Endothelial cell of umbilical vein (primary cell): ENCODE measurements around the gene DPH1. TPM values are rescaled to one million over a fixed set of nuclear protein-coding genes. Genes with fewer than 3 reads are reported as not detected.

Experiments
- BruUV-seq: library from RNA; stranded (reverse); fragments of 400-500 nt; replicated peaks from 2 replicates; lab custom pipeline; 2021; lab: Mats Ljungman, UMichigan
- CTCF ChIA-PET: fragments of 300-600, 350-600 bp; sonication (Branson Sonifier 250); formaldehyde crosslinking; loops from one replicate; lab custom pipeline; 2021; ENCODE audit warnings: antibody characterized with exemption, inconsistent platforms; lab: Charles Lee
- POLR2A ChIA-PET: fragments of 300-600, 350-600 bp; sonication (Branson Sonifier 250); formaldehyde crosslinking; loops from one replicate; lab custom pipeline; 2021; ENCODE audit warnings: antibody characterized with exemption, inconsistent platforms; lab: Charles Lee
- DNase-seq: peaks from one replicate; pipeline ENCODE4 v3.0.0-alpha.2; 2011; ENCODE audit warnings: low read depth, low spot score
- FAIRE-seq: peaks from 2 replicates; lab custom pipeline; 2011; peaks lifted over from hg19 to GRCh38; lab: Jason Lieb, UNC
- H2AFZ ChIP-seq: 2 replicates; pipeline ENCODE4 v1.6.0; 2012; ENCODE audit warnings: low read depth, low read length, control low read depth, inconsistent platforms
- H3K27ac ChIP-seq: 2 replicates; pipeline ENCODE4 v1.5.1; 2011; ENCODE audit warnings: low read depth, mild to moderate bottlenecking, control low read depth, low read length, moderate library complexity; ENCODE audit not compliant: insufficient read depth
- H3K27me3 ChIP-seq, 2 experiments: 2 replicates each; pipeline versions ENCODE4 v1.6.0 to v1.6.1; 2011; ENCODE audit warnings: low read length in 2 of 2, mixed read lengths in 1 of 2; ENCODE audit not compliant: control insufficient read depth in 2 of 2, insufficient read depth in 2 of 2
- H3K36me3 ChIP-seq, 2 experiments: 2 replicates in 1 of 2; 3 replicates in 1 of 2; pipeline ENCODE4 v1.5.1; 2011; ENCODE audit warnings: low read length in 2 of 2, mild to moderate bottlenecking in 1 of 2, moderate library complexity in 1 of 2; ENCODE audit not compliant: control insufficient read depth in 2 of 2, insufficient read depth in 2 of 2; ENCODE audit errors: extremely low read depth in 1 of 2
- H3K4me1 ChIP-seq: 3 replicates; pipeline ENCODE4 v1.5.1; 2011; ENCODE audit warnings: mild to moderate bottlenecking, low read length; ENCODE audit not compliant: control insufficient read depth, insufficient read depth; ENCODE audit errors: extremely low read depth
- H3K4me2 ChIP-seq: 2 replicates; pipeline ENCODE4 v1.6.1; 2011; ENCODE audit warnings: low read length, control low read depth, mixed read lengths; ENCODE audit not compliant: insufficient read depth
- H3K4me3 ChIP-seq, 3 experiments: fragments of 200-600 bp in 1 of 3; sonication (generic), shearing (Covaris generic) in 1 of 3; replicated peaks in 1 of 3; 2 replicates each; pipeline ENCODE4 v1.5.1; 2011 to 2016; ENCODE audit warnings: control low read depth in 3 of 3, low read length in 3 of 3, mild to moderate bottlenecking in 2 of 3, inconsistent platforms in 1 of 3, low read depth in 1 of 3, moderate library complexity in 1 of 3; ENCODE audit not compliant: insufficient read depth in 1 of 3
- H3K79me2 ChIP-seq: 2 replicates; pipeline ENCODE4 v1.6.0; 2012; ENCODE audit warnings: low read length, inconsistent platforms; ENCODE audit not compliant: control insufficient read depth, insufficient read depth
- H3K9ac ChIP-seq: replicated peaks from 2 replicates; pipeline ENCODE3; 2011; ENCODE audit warnings: low read length, control low read depth; ENCODE audit not compliant: insufficient read depth; ENCODE audit errors: extremely low read depth
- H3K9me1 ChIP-seq: replicated peaks from 3 replicates; pipeline ENCODE4 v1.6.0; 2011; ENCODE audit warnings: mild to moderate bottlenecking, low read length; ENCODE audit not compliant: control insufficient read depth, insufficient read depth; ENCODE audit errors: extremely low read depth
- H3K9me3 ChIP-seq: replicated peaks from 2 replicates; pipeline ENCODE4 v1.5.1; 2012; ENCODE audit warnings: low read length, inconsistent platforms; ENCODE audit not compliant: control insufficient read depth, insufficient read depth
- H4K20me1 ChIP-seq: replicated peaks from 2 replicates; pipeline ENCODE3; 2011; ENCODE audit warnings: mild to moderate bottlenecking, low read length; ENCODE audit not compliant: control insufficient read depth, insufficient read depth; ENCODE audit errors: extremely low read depth
- EZH2 ChIP-seq: IDR thresholded peaks from 2 replicates; pipeline ENCODE4 v1.6.1; 2012; ENCODE audit warnings: borderline replicate concordance, low read depth, mild to moderate bottlenecking, moderate library complexity, low read length, inconsistent platforms; ENCODE audit not compliant: severe bottlenecking
- FOS ChIP-seq: IDR thresholded peaks from 2 replicates; pipeline ENCODE4 v1.6.1; 2011; ENCODE audit warnings: mild to moderate bottlenecking, low read length, moderate library complexity, borderline replicate concordance; ENCODE audit not compliant: insufficient read depth
- GATA2 ChIP-seq: IDR thresholded peaks from 2 replicates; pipeline ENCODE4 v1.7.0; 2011; ENCODE audit warnings: low read depth, mild to moderate bottlenecking, moderate library complexity, mixed read lengths, low read length; ENCODE audit not compliant: insufficient read length, insufficient read depth
- JUN ChIP-seq: IDR thresholded peaks from 2 replicates; pipeline ENCODE4 v1.6.1; 2011; ENCODE audit warnings: borderline replicate concordance, low read depth; ENCODE audit not compliant: insufficient read length, insufficient read depth
- MYC ChIP-seq: IDR thresholded peaks from one replicate; pipeline ENCODE4 v1.6.1; 2011; ENCODE audit warnings: mild to moderate bottlenecking, low read depth, low read length
- POLR2A ChIP-seq: IDR thresholded peaks from 2 replicates; pipeline ENCODE4 v1.6.1; 2012; ENCODE audit warnings: low read depth, mild to moderate bottlenecking, control low read depth, low read length
- POLR2AphosphoS5 ChIP-seq: IDR thresholded peaks from 2 replicates; pipeline ENCODE4 v1.6.1; 2012; ENCODE audit warnings: low read depth, mild to moderate bottlenecking, control low read depth, low read length, moderate library complexity; ENCODE audit not compliant: insufficient read depth
- dilution Hi-C: fragments of 300-500 bp; cut with MboI; formaldehyde crosslinking; loops from one replicate; pipeline ENCODE4 v1.15.0; 2019; ENCODE audit warnings: low sequenced_read_pairs; ENCODE audit not compliant: extremely low pct_ligation_motif_present
- intact Hi-C: fragments of 100-400 bp; cut with micrococcal nuclease; formaldehyde crosslinking; loops from one replicate; pipeline ENCODE4 v1.10.0; 2022
- polyA plus RNA-seq, 4 experiments: library from polyadenylated mRNA; depleted of rRNA in 3 of 4; stranded (reverse) in 3 of 4; unstranded in 1 of 4; fragments of >200 nt; gene quantifications; 2 replicates each; pipeline versions ENCODE4 v1.2.1 to v1.2.3, GENCODE V29; 2011 to 2012; ENCODE audit warnings: missing spikeins in 1 of 4
- total RNA-seq: library from RNA; stranded (reverse); gene quantifications from 2 replicates; pipeline ENCODE4 v1.2.3, GENCODE V29; 2021
- TF ChIP-seq, protein P1 (sequence below), 2 donors: IDR thresholded peaks; 1 replicate in 1 of 2; 2 replicates in 1 of 2; pipeline ENCODE4 v1.5.1; 2011; ENCODE audit warnings: low read length in 2 of 2, mild to moderate bottlenecking in 2 of 2, moderate library complexity in 2 of 2, control low read depth in 1 of 2, inconsistent platforms in 1 of 2, low read depth in 1 of 2; ENCODE audit not compliant: insufficient read depth in 1 of 2; ENCODE audit errors: extremely low read depth in 1 of 2
- TF ChIP-seq, protein P2 (sequence below): IDR thresholded peaks from 2 replicates; pipeline ENCODE4 v1.6.1; 2011; ENCODE audit not compliant: insufficient read depth, insufficient read length

Gene DPH1
- total and polyA plus RNA-seq, 2 donors (not counting 3 experiments of a cell fraction or from before 2014, with no cell fraction given), result 37.8 to 45.6 TPM

DNA sequence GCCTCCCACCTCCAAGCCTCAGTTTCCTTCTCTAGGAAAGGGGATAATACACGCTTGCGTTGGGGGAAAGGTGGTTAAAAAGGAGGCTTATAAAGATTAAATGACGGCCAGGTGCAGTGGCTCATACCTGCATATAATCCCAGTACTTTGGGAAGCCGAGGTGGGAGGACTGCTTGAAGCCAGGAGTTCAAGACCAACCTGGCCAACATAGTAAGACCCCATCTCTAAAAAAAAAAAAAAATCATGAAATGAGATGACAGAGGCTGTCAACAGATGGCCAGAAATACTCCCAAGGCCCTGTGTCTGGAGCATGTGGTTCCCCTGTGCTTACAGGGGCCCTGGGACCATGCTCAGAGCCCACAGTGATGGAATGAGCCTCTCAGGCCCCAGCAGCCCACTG is 35.2 kb upstream of the DPH1 start:
- ChIA-PET POLR2A (no interaction called here), CTCF (interaction anchor here (0.9 to 1.8 kb wide), 2 partner anchors 11 to 30 kb away, joined by 3 to 4 read pairs; partner anchors contain the start of gene RTN4RL1)
- TF ChIP-seq GATA2 (no peak), MYC (no peak), POLR2A (no peak), EZH2 (no peak), FOS (no peak), POLR2AphosphoS5 (no peak), JUN (no peak)
- TF ChIP-seq, protein P1, sequence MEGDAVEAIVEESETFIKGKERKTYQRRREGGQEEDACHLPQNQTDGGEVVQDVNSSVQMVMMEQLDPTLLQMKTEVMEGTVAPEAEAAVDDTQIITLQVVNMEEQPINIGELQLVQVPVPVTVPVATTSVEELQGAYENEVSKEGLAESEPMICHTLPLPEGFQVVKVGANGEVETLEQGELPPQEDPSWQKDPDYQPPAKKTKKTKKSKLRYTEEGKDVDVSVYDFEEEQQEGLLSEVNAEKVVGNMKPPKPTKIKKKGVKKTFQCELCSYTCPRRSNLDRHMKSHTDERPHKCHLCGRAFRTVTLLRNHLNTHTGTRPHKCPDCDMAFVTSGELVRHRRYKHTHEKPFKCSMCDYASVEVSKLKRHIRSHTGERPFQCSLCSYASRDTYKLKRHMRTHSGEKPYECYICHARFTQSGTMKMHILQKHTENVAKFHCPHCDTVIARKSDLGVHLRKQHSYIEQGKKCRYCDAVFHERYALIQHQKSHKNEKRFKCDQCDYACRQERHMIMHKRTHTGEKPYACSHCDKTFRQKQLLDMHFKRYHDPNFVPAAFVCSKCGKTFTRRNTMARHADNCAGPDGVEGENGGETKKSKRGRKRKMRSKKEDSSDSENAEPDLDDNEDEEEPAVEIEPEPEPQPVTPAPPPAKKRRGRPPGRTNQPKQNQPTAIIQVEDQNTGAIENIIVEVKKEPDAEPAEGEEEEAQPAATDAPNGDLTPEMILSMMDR (IDR thresholded peaks at IDR 0.05; ENCODE audit: extremely low read depth in 1 of 2, insufficient read depth in 1 of 2, low read depth in 1 of 2, low read length in 2 of 2), result no peak
- TF ChIP-seq, protein P2, sequence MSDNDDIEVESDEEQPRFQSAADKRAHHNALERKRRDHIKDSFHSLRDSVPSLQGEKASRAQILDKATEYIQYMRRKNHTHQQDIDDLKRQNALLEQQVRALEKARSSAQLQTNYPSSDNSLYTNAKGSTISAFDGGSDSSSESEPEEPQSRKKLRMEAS, result no peak
- Histone ChIP-seq H3K4me2 (no peak overlapping the region), H3K9me1 (no peaks in the 10 kb centered on the region), H3K9ac (no peak overlapping the region), H3K9me3 (no peaks in the 10 kb centered on the region), H3K79me2 (no peaks in the 10 kb centered on the region), H3K4me1 (peaks cover 3% of the 10 kb centered on the region), H4K20me1 (no peaks in the 10 kb centered on the region), H3K36me3 (no peaks in the 10 kb centered on the region), H2AFZ (no peak overlapping the region), H3K27me3 (peaks cover 12 to 20% of the 10 kb centered on the region in 2 experiments), H3K4me3 (no peak overlapping the region), H3K27ac (no peak overlapping the region)
- intact Hi-C loops, result no loop called here
- dilution Hi-C loops, result no loop called here
- FAIRE-seq (no peak), DNase-seq (no peak)
- BruUV-seq, result no TSS peak
